Duodenal mucosa (tissue), 2 donors: ENCODE results near the gene KCTD15.

ENCODE experiments used
- H3K27ac ChIP-seq: one replicate; pipeline ENCODE4 v1.7.0; 2013; ENCODE audit warnings: low read depth, low read length
- H3K27me3 ChIP-seq, 2 donors: one replicate each; pipeline ENCODE4 v1.7.0; 2013; ENCODE audit warnings: low read length in 2 of 2, control low read depth in 1 of 2; ENCODE audit not compliant: insufficient read depth in 2 of 2, control insufficient read depth in 1 of 2
- H3K36me3 ChIP-seq, 2 donors: one replicate each; pipeline ENCODE4 v1.7.0; 2013; ENCODE audit warnings: low read length in 2 of 2, control low read depth in 1 of 2; ENCODE audit not compliant: insufficient read depth in 2 of 2, control insufficient read depth in 1 of 2
- H3K4me1 ChIP-seq, 2 donors: one replicate each; pipeline ENCODE4 v1.7.0; 2013; ENCODE audit warnings: low read length in 2 of 2, control low read depth in 1 of 2; ENCODE audit not compliant: insufficient read depth in 2 of 2, control insufficient read depth in 1 of 2
- H3K4me3 ChIP-seq, 2 donors: one replicate each; pipeline ENCODE4 v1.7.0; 2013; ENCODE audit warnings: low read length in 2 of 2, low read depth in 1 of 2
- H3K9ac ChIP-seq, 2 donors: one replicate each; pipeline ENCODE4 v1.7.0; 2013; ENCODE audit warnings: low read length in 2 of 2, low read depth in 1 of 2
- H3K9me3 ChIP-seq, 2 donors: one replicate each; pipeline ENCODE4 v1.7.0; 2013; ENCODE audit warnings: low read length in 2 of 2, control low read depth in 1 of 2; ENCODE audit not compliant: control insufficient read depth in 1 of 2

Gene KCTD15

DNA sequence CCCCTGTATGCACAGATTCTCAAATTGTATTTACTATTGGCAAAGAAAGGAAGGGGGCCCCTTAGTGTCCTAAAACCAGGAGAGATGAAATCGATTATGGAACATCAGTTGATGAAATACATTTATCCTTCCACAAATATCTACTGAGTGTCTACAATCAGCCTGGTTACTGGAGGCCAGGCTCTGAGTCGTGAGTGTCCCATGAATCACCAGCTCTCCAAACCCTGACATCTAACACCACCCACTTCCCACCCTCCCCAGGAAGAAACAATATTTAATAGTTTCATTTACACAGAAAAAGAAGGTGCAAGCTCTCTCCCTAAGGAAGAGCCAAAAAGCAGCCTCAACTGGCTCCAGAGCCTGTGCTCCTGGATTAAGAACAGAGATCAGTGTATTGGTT is 25.2 kb downstream of the KCTD15 start:
- no peaks in the 10 kb centered on the region for H3K36me3 ChIP-seq

DNA sequence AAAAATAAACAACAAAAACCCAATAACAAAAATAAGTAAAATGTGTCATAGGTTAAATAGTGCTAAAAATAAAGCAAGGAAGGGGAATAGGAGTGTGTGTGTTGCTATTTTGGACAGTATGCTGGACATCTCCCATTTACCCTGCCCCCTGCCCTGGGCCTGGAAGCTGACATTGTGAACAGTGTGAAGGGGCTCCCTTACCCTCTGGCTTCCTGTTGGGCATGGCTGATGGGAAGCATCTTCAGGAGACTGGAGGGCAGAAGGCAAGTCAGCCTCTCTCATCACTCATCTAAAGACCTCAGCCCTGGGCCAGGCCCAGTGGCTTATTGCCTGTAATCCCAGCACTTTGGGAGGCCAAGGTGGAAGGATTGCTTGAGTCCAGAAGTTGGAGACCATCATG is 26.7 kb downstream of the KCTD15 start:
- peaks cover 0 to 3% of the 10 kb centered on the region in 2 donors for H3K27me3 ChIP-seq
- H3K9ac ChIP-seq, result no peak overlapping the region
- no peak overlapping the region for H3K27ac ChIP-seq
- peaks cover 0 to 17% of the 10 kb centered on the region in 2 donors for H3K4me1 ChIP-seq
- no peaks in the 10 kb centered on the region for H3K9me3 ChIP-seq
- no peaks in the 10 kb centered on the region for H3K36me3 ChIP-seq
- H3K4me3 ChIP-seq, result no peak overlapping the region

More for the DNA sequence above, 25.2 kb downstream of the KCTD15 start:
- peaks cover 0 to 3% of the 10 kb centered on the region in 2 donors for H3K27me3 ChIP-seq
- peaks cover 2 to 20% of the 10 kb centered on the region in 2 donors for H3K4me1 ChIP-seq
- no peak overlapping the region for H3K27ac ChIP-seq
- no peaks in the 10 kb centered on the region for H3K9me3 ChIP-seq
- H3K4me3 ChIP-seq, result no peak overlapping the region
- no peak overlapping the region for H3K9ac ChIP-seq

DNA sequence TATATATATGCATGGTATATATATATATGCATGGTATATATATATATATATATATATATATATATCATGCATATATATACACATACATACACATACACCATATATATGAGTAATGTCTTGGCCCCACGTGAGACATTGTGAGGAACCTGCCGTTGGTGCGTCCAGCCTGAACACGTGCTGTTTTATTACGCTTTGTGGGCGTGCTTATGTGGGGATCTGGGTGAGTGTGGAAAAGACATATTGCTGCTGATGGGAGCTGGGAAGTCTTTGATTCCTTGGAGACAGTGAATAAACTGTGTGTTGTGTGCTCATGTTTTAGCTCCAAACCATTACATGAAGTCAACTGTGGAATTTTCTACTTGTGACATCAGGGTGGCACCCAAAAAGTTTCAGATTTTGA is 28.9 kb downstream of the KCTD15 start:
- H3K9ac ChIP-seq, result no peak overlapping the region
- H3K36me3 ChIP-seq, result no peaks in the 10 kb centered on the region
- peaks cover 0 to 5% of the 10 kb centered on the region in 2 donors for H3K4me1 ChIP-seq
- H3K27me3 ChIP-seq, result peaks cover 0 to 3% of the 10 kb centered on the region in 2 donors
- H3K9me3 ChIP-seq, result no peaks in the 10 kb centered on the region
- H3K27ac ChIP-seq, result no peak overlapping the region
- H3K4me3 ChIP-seq, result no peak overlapping the region

DNA sequence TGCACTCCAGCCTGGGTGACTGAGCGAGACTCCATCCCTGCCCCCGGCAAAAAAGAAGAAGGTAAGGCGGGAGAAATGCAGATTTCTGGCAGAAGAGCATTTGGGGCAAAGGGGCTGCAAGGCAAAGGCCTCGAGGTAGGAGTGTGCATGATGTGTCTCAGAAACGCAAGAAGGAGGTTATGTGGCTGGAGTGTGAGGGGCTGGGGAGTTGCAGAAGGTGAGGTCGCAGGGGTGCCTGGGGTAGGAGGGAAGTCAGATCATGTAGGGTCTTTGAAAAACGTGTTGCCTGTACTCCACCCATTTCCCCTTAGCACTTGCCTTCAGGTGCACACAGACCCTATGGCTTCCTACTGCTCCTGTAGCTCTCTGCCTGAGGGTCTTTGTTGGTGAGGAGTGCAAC is 29.9 kb downstream of the KCTD15 start:
- H3K27me3 ChIP-seq, result no peaks in the 10 kb centered on the region

DNA sequence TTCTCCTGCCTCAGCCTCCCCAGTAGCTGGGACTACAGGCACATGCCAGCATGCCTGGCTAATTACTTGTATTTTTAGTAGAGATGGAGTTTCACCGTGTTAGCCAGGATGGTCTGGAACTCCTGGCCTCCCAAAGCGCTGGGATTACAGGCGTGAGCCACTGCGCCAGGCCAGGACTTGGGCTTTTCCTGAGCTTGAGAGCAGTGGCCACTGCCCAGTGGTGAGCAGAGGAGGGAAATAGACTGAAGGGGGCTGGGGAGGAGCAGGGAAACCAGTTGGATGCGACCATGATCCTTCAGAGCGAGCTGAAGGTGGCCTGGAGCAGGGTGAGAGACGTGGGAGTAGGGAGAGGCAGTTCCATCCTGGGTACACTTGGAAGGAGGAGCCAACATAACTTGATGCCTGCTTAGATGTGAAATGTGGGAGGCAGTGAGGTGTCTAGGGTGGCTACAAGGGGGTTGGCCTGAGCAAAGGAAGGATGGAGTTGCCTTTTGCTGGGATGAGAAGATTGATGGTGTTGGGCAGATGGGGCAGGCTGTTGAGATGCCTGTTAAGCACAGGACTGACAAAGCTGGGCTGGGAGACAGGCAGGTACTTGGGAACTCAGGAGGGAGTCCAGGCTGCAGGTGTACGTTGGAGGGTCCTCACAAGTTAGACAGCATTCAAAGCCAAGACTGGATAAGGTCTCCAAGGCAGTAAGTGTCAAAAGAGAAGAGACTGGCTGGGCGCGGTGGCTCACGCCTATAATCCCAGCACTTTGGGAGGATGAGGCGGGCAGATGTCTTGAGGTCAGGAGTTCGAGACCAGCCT is 31.8 kb downstream of the KCTD15 start:
- Histone ChIP-seq H3K9me3 (no peaks in the 10 kb centered on the region), H3K9ac (no peak overlapping the region), H3K27me3 (no peaks in the 10 kb centered on the region), H3K4me3 (no peak overlapping the region), H3K4me1 (no peaks in the 10 kb centered on the region), H3K36me3 (no peaks in the 10 kb centered on the region), H3K27ac (no peak overlapping the region)

More for the DNA sequence above, 29.9 kb downstream of the KCTD15 start:
- Histone ChIP-seq H3K9me3 (no peaks in the 10 kb centered on the region), H3K36me3 (no peaks in the 10 kb centered on the region), H3K9ac (no peak overlapping the region), H3K4me3 (no peak overlapping the region), H3K27ac (no peak overlapping the region), H3K4me1 (no peaks in the 10 kb centered on the region)

DNA sequence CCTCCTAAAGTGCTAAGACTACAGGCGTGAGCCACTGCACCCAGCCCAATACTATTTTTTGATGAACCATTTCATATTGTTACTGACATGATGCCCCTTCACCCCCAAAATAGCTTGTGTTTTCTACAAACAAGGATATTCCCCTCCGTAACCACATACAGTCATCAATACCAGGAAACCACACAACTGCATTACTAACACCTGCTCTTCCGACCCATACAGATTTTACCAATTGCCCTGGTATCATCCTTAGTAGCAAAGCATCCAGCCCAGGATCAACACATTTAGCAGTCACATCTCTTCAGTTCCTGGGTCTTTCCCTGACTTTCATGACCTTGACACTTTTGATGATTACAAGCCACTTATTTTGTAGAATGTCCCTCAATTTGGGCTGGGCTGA is 33.6 kb downstream of the KCTD15 start:
- H3K36me3 ChIP-seq, result no peaks in the 10 kb centered on the region
- no peaks in the 10 kb centered on the region for H3K4me1 ChIP-seq
- no peak overlapping the region for H3K9ac ChIP-seq
- no peak overlapping the region for H3K4me3 ChIP-seq
- no peak overlapping the region for H3K27ac ChIP-seq
- H3K9me3 ChIP-seq, result no peaks in the 10 kb centered on the region
- H3K27me3 ChIP-seq, result no peaks in the 10 kb centered on the region

DNA sequence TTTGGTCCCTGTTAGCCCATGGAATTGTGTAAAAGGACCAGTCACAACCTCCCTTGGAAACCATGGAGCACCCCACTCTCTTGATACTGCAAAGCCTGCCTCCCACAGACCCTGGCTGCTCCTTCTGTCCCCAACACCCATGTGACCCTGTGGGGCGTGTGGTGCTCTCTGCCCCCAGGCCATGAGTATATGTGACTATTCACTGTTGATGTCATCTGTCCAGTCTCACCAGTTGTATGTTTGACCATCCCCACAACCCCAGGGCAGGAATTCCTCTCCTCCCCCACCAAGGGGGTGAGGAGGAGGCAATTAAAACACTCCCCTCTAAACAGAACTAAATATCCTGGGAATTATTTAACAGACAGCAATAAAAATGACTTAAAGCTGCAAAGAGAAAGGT is 35.2 kb downstream of the KCTD15 start:
- H3K27ac ChIP-seq, result no peak overlapping the region
- no peaks in the 10 kb centered on the region for H3K27me3 ChIP-seq
- H3K9me3 ChIP-seq, result no peaks in the 10 kb centered on the region
- H3K9ac ChIP-seq, result no peak overlapping the region
- H3K4me1 ChIP-seq, result no peaks in the 10 kb centered on the region
- no peak overlapping the region for H3K4me3 ChIP-seq
- no peaks in the 10 kb centered on the region for H3K36me3 ChIP-seq

DNA sequence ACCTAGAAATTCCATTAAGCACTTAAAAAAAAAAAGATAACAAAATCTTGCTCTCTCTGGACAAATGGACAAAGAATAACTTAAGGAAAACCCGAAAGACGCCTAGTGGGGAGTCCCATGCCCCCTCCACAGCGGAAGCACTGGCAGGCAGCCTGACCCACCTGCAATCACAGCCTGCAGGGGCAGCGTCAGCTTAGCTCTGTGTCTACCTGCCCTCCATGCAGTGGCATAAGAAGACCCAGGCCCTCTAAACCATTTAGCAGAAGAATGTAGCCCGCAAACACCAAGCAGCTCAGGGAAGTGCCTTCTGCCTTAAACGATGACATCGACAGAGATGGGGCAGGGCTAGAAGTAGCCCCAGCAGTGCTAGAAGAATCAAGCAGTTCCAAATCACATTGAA is 36.0 kb downstream of the KCTD15 start:
- Histone ChIP-seq H3K4me1 (no peaks in the 10 kb centered on the region), H3K27me3 (no peaks in the 10 kb centered on the region), H3K4me3 (no peak overlapping the region), H3K36me3 (no peaks in the 10 kb centered on the region), H3K9me3 (no peaks in the 10 kb centered on the region), H3K27ac (no peak overlapping the region), H3K9ac (no peak overlapping the region)

DNA sequence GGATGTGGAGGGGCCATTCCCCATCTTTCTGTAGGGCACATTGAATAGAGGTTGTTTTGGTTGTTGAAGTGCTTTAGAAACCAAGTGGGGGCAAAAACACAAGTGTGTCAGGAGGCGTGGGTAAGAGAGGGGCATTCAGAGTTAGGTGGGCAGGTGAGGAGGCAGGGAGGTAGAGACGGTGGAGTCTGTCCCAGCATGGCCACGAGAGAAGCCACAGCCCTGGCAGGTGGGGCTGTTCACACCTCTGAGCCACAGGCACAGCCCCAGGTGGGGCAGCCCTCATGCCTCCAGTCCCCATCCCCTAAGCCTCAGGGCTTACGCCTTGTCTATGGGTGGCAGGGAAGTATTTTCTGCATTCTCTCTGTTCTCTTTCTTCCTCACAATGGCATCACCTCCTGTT is 43.7 kb downstream of the KCTD15 start:
- no peaks in the 10 kb centered on the region for H3K36me3 ChIP-seq
- no peaks in the 10 kb centered on the region for H3K9me3 ChIP-seq
- H3K4me1 ChIP-seq, result no peaks in the 10 kb centered on the region
- H3K4me3 ChIP-seq, result no peak overlapping the region
- no peaks in the 10 kb centered on the region for H3K27me3 ChIP-seq
- H3K27ac ChIP-seq, result no peak overlapping the region
- H3K9ac ChIP-seq, result no peak overlapping the region

DNA sequence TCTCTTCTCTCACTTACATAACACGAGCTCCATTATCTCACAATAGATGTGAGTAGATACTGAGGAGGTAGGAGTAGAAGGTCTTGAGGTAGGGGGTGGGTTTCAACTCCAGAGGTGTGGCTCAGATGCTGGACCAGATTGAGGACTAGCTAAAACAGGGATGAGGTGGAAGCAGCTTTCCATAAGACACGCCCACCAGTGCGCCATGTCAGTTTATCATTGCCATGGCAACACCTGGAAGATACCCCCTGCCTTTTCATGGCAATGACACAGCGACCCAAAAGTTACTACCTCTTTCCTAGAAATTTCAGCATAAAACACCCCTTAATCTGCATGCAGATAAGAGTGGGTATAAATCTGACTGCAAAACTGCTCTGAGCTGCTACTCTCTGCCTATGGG is 44.1 kb downstream of the KCTD15 start:
- Histone ChIP-seq H3K36me3 (no peaks in the 10 kb centered on the region), H3K9me3 (no peaks in the 10 kb centered on the region), H3K9ac (no peak overlapping the region), H3K27me3 (no peaks in the 10 kb centered on the region), H3K27ac (no peak overlapping the region), H3K4me1 (no peaks in the 10 kb centered on the region), H3K4me3 (no peak overlapping the region)
